Liver (tissue), 3 donors: ENCODE results near the gene NBPF1.
"Not testable (repeated sequence)": the region's sequence is repeated elsewhere in the genome, so short reads cannot be mapped to it uniquely, and the experiment has no call there.

ENCODE experiments used
- EGR1 ChIP-seq, 2 donors: IDR thresholded peaks; 2 replicates each; pipeline ENCODE4 v1.6.1; 2016 to 2018; ENCODE audit warnings: antibody characterized with exemption in 2 of 2, low read depth in 2 of 2
- YY1 ChIP-seq: IDR thresholded peaks from 2 replicates; pipeline ENCODE4 v1.6.1; 2016; ENCODE audit warnings: antibody characterized with exemption, mild to moderate bottlenecking
- TF ChIP-seq, protein P1 (sequence below): fragments of 150-350 bp; IDR thresholded peaks from 2 replicates; pipeline ENCODE4 v1.5.1; 2017; ENCODE audit warnings: improper control_type of control experiment, low read depth, low read length; ENCODE audit not compliant: missing input control
- TF ChIP-seq, protein P2 (sequence below): IDR thresholded peaks from 2 replicates; pipeline ENCODE4 v1.6.1; 2016; ENCODE audit warnings: antibody characterized with exemption
- donor health status: healthy.
- donor health status: healthy.

DNA sequence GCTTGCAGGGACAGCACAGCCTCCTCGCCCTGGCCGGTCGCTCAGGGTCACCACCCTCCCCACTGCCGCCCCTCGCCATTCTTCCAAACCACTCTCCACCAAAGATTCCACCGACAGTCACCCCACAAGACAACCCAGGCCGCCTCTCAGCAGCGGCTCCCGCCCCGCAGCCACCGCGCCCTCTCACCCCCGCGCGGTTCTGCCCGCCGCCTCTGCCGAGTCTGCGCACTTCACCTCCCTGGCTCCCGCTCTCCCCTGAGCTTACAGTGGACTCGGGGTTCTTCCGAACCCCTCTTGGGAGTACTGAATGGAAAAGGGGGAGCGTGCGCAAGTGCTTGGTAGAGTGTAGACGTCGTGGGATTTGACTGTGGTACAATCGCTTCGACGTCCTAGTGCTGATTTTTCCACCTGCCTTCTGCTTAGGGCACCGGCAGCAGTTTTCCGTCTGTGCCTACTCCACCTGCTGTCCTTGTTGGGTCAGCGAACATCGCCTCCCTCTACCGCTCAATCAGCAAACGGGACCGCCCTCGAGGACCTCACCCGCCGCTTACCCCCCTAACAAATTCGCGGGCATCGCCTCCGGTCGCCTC lies 79.0 kb downstream of the NBPF1 start:
- TF ChIP-seq, protein P1, sequence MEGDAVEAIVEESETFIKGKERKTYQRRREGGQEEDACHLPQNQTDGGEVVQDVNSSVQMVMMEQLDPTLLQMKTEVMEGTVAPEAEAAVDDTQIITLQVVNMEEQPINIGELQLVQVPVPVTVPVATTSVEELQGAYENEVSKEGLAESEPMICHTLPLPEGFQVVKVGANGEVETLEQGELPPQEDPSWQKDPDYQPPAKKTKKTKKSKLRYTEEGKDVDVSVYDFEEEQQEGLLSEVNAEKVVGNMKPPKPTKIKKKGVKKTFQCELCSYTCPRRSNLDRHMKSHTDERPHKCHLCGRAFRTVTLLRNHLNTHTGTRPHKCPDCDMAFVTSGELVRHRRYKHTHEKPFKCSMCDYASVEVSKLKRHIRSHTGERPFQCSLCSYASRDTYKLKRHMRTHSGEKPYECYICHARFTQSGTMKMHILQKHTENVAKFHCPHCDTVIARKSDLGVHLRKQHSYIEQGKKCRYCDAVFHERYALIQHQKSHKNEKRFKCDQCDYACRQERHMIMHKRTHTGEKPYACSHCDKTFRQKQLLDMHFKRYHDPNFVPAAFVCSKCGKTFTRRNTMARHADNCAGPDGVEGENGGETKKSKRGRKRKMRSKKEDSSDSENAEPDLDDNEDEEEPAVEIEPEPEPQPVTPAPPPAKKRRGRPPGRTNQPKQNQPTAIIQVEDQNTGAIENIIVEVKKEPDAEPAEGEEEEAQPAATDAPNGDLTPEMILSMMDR: not testable (repeated sequence)
- TF ChIP-seq YY1; EGR1 (IDR thresholded peaks at IDR 0.05; ENCODE audit: low read depth in 2 of 2): not testable (repeated sequence)
- TF ChIP-seq, protein P2, sequence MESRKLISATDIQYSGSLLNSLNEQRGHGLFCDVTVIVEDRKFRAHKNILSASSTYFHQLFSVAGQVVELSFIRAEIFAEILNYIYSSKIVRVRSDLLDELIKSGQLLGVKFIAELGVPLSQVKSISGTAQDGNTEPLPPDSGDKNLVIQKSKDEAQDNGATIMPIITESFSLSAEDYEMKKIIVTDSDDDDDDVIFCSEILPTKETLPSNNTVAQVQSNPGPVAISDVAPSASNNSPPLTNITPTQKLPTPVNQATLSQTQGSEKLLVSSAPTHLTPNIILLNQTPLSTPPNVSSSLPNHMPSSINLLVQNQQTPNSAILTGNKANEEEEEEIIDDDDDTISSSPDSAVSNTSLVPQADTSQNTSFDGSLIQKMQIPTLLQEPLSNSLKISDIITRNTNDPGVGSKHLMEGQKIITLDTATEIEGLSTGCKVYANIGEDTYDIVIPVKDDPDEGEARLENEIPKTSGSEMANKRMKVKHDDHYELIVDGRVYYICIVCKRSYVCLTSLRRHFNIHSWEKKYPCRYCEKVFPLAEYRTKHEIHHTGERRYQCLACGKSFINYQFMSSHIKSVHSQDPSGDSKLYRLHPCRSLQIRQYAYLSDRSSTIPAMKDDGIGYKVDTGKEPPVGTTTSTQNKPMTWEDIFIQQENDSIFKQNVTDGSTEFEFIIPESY: not testable (repeated sequence)
